DND-41 (cell line): ENCODE data around the gene TSPOAP1.

ENCODE experiments used
- EZH2 ChIP-seq: IDR thresholded peaks from 3 replicates; pipeline ENCODE4 v1.6.1; 2012; ENCODE audit warnings: borderline replicate concordance, low read depth, mild to moderate bottlenecking, moderate library complexity, low read length, inconsistent platforms; ENCODE audit not compliant: severe bottlenecking
- TF ChIP-seq, protein P1 (sequence below): IDR thresholded peaks from 2 replicates; pipeline ENCODE4 v1.5.1; 2012; ENCODE audit warnings: borderline replicate concordance, low read length, moderate library complexity, mild to moderate bottlenecking; ENCODE audit not compliant: poor library complexity, severe bottlenecking; ENCODE audit errors: extremely low read depth

DNA sequence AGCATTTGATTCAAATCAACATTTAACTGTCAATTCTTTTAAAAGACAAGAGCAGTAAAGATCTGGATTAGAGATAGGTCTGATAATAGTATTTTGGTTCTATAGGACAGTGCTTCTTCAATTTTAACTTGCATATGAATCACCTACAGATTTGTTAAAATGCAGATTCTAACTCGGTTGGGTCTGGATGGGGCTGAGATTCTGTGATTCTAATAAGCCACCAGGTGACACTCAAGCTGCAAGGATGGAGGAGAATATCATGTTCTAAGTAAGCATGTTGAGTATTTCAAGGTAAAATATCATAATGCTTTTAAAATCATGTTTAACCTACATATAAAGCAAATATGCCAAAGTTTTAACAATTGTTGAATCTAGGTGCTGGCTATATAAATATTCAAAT is 15.8 kb downstream of the TSPOAP1 start:
- TF ChIP-seq, protein P1, sequence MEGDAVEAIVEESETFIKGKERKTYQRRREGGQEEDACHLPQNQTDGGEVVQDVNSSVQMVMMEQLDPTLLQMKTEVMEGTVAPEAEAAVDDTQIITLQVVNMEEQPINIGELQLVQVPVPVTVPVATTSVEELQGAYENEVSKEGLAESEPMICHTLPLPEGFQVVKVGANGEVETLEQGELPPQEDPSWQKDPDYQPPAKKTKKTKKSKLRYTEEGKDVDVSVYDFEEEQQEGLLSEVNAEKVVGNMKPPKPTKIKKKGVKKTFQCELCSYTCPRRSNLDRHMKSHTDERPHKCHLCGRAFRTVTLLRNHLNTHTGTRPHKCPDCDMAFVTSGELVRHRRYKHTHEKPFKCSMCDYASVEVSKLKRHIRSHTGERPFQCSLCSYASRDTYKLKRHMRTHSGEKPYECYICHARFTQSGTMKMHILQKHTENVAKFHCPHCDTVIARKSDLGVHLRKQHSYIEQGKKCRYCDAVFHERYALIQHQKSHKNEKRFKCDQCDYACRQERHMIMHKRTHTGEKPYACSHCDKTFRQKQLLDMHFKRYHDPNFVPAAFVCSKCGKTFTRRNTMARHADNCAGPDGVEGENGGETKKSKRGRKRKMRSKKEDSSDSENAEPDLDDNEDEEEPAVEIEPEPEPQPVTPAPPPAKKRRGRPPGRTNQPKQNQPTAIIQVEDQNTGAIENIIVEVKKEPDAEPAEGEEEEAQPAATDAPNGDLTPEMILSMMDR: no peak
- no peak for TF ChIP-seq EZH2
